NOMO-1 treated with dmso at 0.1 percent for 144 hours (cell line): ENCODE measurements around the gene CLEC2B.
A peak's percentile ranks its signal among the peaks of the same experiment; 100 is the strongest.

Source experiments
- DNase-seq: peaks from one replicate; lab custom pipeline; 2025; ENCODE audit not compliant: unreplicated experiment; lab: John Stamatoyannopoulos, UW

The CLEC2B gene

GRCh38 chr12:9870286-9870866, 1.2 kb upstream of the CLEC2B start:
- DNase-seq = no peak

GRCh38 chr12:9868951-9869306, 225 bp downstream of the CLEC2B start:
- DNase-seq = no peak

- no peak for DNase-seq
Observed at GRCh38 chr12:9868311-9868801, 798 bp downstream of the CLEC2B start.

GRCh38 chr12:9867531-9867930, 1.6 kb downstream of the CLEC2B start:
- DNase-seq = no peak

GRCh38 chr12:9866860-9867269, 2.3 kb downstream of the CLEC2B start:
- no peak for DNase-seq

- DNase-seq = no peak
Observed at GRCh38 chr12:9864913-9865675, 4.1 kb downstream of the CLEC2B start.

- DNase-seq = no peak
Observed at GRCh38 chr12:9858135-9858534, 11.0 kb downstream of the CLEC2B start.

GRCh38 chr12:9856894-9857293, 12.3 kb downstream of the CLEC2B start:
- no peak for DNase-seq

- DNase-seq = no peak
Observed at GRCh38 chr12:9856151-9856550, 13.0 kb downstream of the CLEC2B start.

- no peak for DNase-seq
Observed at GRCh38 chr12:9851927-9852326, 17.2 kb downstream of the CLEC2B start.

GRCh38 chr12:9851050-9851449, 18.1 kb downstream of the CLEC2B start:
- no peak for DNase-seq

GRCh38 chr12:9848899-9849298, 20.3 kb downstream of the CLEC2B start:
- no peak for DNase-seq

- no peak for DNase-seq
Observed at GRCh38 chr12:9843407-9843806, 25.7 kb downstream of the CLEC2B start.

GRCh38 chr12:9831720-9832119, 37.4 kb downstream of the CLEC2B start:
- no peak for DNase-seq

- DNase-seq = no peak
Observed at GRCh38 chr12:9829982-9830381, 39.2 kb downstream of the CLEC2B start.

GRCh38 chr12:9829483-9829882, 39.7 kb downstream of the CLEC2B start:
- no peak for DNase-seq

- DNase-seq = no peak
Observed at GRCh38 chr12:9827209-9827888, 41.8 kb downstream of the CLEC2B start, which contains the start of gene KLRF1. Gene KLRF1 (plus strand): TSS chr12:9827481. CDS start chr12:9827545, 64 bp downstream.

- no peak for DNase-seq
Observed at GRCh38 chr12:9820281-9820930, 48.7 kb downstream of the CLEC2B start.

- DNase-seq = peak; percentile 39
Observed at GRCh38 chr12:9813821-9814798, 55.0 kb downstream of the CLEC2B start.

- no peak for DNase-seq
Observed at GRCh38 chr12:9811621-9812020, 57.5 kb downstream of the CLEC2B start.
